GM12874 (cell line): ENCODE results near the gene RAD51D.

Experiments used
- CTCF ChIP-seq: IDR thresholded peaks from 2 replicates; pipeline ENCODE4 v1.5.1; 2011; ENCODE audit warnings: low read depth, mild to moderate bottlenecking, control low read depth, low read length, moderate library complexity; ENCODE audit not compliant: insufficient read depth

RAD51D gene

GRCh38 chr17:35080536-35080935 is 39.1 kb downstream of the RAD51D start:
- no peak for TF ChIP-seq CTCF

- no peak for TF ChIP-seq CTCF
Observed at GRCh38 chr17:35079547-35080423, 39.9 kb downstream of the RAD51D start.

- TF ChIP-seq CTCF = no peak
Observed at GRCh38 chr17:35076874-35077273, 42.8 kb downstream of the RAD51D start.

GRCh38 chr17:35074711-35075707 is 44.7 kb downstream of the RAD51D start:
- TF ChIP-seq CTCF = no peak

GRCh38 chr17:35073991-35074627 is 45.6 kb downstream of the RAD51D start:
- TF ChIP-seq CTCF = no peak

GRCh38 chr17:35073183-35073790 is 46.4 kb downstream of the RAD51D start:
- TF ChIP-seq CTCF = no peak
